Measurements from ENCODE around the gene DHX38.

DNA sequence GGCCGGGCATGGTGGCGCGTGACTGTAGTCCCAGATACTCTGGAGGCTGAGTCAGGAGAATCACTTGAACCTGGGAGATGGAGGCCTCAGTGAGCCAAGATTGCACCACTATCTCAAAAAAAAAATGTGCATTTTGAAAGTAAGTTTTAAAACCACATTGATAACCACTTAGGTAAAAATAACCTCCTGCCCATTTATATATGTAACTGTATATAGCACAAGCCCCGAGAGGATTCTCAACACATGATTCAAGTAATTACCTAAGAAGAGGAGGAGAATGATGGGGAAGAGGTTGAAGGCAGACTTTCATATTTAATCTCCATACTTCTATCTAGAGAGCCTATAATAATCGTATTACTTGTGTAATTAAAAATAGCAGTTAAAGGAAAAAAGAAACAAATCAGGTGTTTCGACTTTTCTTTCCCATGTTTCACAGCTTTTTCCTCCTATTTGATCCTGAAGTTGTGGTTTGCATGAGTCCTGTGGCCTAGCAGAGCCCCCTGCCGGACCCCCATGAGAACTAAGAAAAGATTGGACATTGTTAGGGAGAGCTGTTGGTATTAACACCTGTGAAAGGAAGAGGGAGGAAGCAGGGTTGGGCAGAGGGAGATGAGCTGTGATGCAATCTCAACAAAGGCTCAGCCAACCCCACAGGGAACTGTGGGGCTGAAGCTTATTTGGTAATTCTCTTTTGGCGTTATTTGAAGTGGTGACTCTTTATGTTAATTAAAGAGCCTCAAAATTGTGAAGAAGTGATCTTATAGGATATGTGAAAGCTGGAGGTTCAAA lies 56.2 kb downstream of the DHX38 start:
- TF ChIP-seq, protein P1, sequence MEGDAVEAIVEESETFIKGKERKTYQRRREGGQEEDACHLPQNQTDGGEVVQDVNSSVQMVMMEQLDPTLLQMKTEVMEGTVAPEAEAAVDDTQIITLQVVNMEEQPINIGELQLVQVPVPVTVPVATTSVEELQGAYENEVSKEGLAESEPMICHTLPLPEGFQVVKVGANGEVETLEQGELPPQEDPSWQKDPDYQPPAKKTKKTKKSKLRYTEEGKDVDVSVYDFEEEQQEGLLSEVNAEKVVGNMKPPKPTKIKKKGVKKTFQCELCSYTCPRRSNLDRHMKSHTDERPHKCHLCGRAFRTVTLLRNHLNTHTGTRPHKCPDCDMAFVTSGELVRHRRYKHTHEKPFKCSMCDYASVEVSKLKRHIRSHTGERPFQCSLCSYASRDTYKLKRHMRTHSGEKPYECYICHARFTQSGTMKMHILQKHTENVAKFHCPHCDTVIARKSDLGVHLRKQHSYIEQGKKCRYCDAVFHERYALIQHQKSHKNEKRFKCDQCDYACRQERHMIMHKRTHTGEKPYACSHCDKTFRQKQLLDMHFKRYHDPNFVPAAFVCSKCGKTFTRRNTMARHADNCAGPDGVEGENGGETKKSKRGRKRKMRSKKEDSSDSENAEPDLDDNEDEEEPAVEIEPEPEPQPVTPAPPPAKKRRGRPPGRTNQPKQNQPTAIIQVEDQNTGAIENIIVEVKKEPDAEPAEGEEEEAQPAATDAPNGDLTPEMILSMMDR (IDR thresholded peaks at IDR 0.05), result no peak
- no peak for TF ChIP-seq POLR2A (IDR thresholded peaks at IDR 0.05)

All from thyroid gland (tissue), 4 donors.